Measurements from ENCODE around the gene OBSCN.

Gene OBSCN

DNA sequence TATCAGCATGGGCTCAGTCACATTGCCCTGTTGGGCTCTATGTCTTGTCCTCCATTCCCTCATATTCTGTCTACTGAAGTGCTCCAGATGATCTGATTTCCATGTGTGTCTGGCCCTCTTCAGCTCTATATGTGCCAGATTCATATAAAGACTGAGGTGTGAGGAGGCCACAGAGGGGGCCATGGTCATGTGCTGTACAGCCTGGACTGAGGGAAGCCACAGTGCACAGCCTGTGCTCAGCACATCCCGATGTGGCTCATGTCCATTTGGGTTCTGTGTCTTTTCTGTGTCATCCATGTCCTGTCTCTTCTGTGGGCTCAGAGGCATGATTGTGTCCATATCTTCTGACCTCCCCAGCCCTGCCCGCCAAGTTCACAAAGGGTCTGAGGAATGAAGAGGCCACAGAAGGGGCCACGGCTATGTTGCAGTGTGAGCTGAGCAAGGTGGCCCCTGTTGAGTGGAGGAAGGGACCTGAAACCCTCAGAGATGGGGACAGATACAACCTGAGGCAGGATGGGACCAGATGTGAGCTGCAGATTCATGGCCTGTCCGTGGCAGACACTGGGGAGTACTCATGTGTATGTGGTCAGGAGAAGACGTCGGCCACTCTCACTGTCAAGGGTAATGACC lies 97.0 kb downstream of the OBSCN start:
- DNase-seq (ENCODE audit: low read depth, low spot score): no peak

DNA sequence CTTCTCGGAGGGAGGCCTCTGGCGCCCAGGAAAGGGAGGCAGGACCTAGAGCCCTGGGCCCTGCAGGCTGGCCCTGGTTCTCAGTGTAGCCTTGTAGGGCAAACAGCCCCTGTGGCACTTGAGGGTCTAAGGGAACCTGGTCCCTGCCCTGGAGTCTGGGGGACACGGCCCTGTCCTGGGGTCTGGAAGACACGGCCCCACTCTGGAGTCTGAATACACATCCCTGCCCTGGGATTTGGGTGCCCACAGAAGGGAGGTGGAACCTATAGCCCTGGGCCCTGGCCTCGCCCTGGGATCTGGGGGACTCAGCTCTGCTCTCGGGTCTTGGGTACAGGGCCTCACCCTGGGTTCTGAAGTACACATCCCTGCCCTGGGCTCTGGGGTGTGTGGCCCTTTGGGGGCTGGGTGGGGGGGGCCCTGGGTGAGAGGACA lies 97.9 kb downstream of the OBSCN start:
- DNase-seq (ENCODE audit: low read depth, low spot score): no peak

DNA sequence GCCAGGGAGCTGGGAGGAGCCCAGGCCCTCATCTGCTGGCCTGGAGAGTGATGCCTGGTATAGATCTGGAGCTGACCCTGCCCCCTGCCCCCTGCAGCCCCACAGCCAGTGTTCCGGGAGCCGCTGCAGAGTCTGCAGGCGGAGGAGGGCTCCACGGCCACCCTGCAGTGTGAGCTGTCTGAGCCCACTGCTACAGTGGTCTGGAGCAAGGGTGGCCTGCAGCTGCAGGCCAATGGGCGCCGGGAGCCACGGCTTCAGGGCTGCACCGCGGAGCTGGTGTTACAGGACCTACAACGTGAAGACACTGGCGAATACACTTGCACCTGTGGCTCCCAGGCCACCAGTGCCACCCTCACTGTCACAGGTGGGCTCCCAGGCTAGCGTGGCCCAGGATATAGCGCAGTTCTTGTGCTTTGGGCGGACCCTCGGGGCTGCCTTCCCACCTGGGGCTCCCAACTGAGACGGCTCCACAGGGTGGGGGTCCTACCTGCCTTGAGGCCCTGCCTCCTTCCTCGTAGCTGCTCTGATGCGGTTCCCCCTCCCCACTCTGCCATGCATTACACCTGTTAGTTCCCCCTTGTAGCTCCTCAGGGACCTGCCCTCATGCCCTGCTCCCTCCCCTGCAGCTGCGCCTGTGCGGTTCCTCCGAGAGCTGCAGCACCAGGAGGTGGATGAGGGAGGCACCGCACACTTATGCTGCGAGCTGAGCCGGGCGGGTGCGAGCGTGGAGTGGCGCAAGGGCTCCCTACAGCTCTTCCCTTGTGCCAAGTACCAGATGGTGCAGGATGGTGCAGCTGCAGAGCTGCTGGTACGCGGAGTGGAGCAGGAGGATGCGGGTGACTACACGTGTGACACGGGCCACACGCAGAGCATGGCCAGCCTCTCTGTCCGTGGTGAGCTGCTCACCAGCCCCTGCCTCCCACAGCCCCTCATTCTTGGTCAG lies 98.7 kb downstream of the OBSCN start:
- no peak for DNase-seq (ENCODE audit: low read depth, low spot score)

DNA sequence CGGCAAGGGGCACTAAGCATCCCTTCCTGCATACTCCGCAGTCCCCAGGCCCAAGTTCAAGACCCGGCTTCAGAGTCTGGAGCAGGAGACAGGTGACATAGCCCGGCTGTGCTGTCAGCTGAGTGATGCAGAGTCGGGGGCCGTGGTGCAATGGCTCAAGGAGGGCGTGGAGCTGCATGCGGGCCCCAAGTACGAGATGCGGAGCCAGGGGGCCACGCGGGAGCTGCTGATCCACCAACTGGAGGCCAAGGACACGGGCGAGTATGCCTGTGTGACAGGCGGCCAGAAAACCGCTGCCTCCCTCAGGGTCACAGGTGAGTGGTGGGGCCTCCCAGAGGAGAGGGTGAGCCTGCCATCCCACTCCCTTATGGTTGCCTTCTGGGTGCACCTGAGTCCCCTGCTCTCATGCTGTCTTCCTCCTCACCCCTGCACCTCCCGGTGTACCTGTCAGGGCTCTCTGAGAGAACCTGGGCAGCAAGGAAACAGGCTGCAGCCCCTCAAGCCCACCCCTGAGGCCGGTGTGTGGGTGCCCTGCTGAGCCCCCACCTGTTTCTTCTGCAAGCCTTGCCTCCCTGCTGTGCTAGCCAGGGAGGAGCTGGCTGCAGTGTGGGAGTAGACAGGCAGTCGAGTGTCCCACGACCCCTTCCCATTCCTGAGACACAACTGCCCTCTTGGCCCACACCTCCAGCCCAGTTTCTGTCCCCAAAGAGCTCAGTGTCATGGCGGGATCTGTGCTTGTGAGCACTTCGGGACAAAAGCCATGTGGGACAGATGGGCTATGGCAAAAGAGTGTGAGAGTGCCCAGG lies 99.6 kb downstream of the OBSCN start:
- no peak for DNase-seq (ENCODE audit: low read depth, low spot score)

DNA sequence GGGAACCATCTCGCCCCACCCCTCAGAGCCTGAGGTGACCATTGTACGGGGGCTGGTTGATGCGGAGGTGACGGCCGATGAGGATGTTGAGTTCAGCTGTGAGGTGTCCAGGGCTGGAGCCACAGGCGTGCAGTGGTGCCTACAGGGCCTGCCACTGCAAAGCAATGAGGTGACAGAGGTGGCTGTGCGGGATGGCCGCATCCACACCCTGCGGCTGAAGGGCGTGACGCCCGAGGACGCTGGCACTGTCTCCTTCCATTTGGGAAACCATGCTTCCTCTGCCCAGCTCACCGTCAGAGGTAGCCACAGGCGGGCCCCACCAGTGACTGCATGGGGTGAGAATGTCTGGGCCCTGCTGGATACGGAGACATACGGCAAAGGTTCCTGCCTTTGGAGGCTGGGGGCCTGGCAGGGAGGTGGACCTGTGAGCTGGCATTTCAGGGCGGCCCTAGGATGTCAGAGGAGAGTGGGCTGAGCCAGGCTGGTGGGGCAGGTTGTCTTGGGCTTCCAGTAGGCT lies 100.3 kb downstream of the OBSCN start:
- DNase-seq (ENCODE audit: low read depth, low spot score): no peak

DNA sequence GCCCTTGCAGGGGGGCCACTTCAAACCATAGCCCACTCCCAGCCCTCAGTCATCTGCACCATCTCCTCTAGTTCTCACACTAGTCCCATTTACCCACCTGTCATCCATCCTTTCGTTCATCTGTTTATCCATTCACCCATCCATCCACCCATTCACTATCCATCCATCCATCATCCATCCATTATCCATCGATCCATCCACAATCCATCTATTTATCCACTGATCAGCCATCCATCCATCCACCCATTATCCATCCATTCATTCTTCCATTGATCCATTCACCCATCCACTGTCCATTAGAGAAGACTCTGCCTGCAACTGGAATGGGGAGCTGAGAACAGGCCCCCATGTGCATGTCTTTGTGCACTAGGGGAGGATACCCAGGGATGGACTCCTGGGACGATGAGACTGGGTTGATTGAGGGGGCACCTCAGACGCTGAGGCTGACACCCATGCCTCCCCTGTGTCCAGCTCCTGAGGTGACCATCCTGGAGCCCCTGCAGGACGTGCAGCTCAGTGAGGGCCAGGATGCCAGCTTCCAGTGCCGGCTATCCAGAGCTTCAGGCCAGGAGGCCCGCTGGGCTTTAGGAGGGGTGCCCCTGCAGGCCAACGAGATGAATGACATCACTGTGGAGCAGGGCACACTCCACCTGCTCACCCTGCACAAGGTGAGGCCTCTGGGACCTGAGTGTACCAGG lies 100.9 kb downstream of the OBSCN start:
- no peak for DNase-seq (ENCODE audit: low read depth, low spot score)

DNA sequence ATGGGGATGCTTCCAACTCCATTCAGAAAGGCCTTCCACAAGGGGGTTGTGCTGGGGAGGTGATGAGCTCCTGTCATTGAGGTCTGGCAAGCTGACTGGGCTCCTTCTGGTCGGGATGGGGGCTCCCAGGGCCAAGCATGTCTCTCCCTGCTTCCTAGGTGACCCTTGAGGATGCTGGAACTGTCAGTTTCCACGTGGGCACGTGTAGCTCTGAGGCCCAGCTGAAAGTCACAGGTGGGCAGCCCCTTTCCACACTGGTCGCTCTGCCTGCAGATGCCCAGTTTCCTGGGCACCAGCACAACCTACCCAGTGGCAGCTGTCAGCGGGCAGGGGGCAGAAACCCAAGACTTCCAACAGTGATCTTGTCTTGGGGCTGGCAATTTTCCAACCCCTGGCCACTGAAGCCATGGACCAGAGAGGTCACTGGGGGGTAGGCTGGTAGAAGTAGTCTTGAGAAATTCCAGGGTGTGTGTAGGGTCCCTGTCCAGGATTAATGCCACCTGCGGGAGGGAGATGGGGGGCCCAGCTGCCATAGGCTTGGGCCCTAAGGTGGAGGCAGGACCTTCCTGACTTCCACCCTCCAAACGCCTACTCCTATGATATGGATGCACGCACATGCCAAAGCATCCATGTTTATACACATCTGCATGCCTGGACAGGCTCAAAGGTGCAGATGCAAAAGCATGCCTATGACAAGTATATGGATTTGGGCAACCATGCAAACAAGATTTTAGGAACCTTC lies 101.7 kb downstream of the OBSCN start:
- no peak for DNase-seq (ENCODE audit: low read depth, low spot score)

DNA sequence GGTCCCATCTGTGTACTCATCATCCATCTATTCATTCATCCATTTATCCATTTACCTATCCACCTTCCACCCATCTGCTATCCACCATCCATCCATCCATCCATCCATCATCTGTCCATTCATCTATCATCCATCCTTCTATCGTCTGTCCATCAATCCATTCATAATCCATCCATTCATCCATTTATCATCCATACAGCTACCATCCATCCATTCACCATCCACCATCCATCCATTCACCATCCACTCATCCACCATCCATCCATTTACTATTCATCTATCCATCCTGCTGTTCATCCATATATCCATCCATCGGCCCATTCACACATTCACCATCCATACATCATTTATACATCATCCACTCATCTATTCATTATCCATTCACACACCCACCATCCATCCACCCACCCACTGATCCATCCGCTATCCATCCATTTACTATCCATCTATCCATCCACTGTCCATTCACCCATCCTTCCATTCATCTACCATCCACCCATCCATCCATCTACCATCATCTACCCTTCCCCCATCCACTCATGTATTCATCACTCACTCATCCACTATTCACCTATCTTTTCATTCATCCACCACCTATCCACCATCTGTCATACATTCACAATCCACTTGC lies 102.4 kb downstream of the OBSCN start:
- no peak for DNase-seq (ENCODE audit: low read depth, low spot score)

DNA sequence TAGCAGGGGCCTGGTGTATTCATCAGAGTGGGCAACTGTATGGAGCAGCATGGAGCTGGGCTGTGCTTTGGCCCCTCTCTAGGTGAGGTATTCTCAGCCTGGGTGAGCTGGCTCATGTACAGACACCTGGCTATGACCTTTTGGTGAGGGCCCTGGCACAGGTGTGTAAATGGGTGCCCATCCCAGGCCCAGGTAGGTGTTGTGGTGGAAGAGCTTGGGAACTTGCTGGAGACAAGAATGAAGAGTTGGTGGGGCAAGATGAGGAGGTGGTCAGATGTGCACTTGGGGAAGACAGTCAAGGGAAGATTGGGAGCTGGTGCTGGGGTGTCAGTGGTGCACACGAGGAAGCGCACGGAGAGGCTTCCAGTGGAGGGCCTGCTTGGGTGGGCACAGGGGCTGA lies 103.2 kb downstream of the OBSCN start:
- no peak for DNase-seq (ENCODE audit: low read depth, low spot score)

DNA sequence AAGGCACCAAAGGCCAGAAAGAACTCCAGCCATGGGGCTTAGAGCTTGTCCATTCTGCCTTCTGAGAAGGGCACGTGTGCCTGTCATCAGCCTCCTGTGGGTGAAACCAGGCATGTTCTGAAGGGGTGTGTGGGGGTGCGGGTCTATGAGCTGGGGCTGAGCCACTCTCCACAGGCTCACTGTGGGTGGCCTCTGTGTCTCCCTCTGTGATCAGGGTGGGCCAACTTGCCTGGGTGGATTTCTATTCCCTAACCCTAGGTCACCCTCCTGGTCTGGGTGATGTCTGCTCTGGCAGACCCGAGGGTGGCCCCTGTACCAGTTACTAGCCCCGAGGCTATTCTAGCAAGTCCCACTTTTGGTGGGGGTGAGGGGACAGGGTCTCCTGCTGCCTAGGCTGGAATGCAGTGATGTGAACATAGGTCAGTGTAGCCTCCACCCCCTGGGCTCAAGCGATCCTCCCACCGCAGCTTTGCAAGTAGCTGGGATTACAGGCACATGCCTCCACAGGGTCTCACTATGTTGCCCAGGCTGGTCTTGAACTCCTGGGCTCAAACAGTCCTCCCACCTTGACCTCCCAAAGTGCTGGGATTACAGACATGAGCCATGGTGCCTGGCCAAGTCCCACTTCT lies 104.4 kb downstream of the OBSCN start:
- DNase-seq (ENCODE audit: low read depth, low spot score): no peak

DNA sequence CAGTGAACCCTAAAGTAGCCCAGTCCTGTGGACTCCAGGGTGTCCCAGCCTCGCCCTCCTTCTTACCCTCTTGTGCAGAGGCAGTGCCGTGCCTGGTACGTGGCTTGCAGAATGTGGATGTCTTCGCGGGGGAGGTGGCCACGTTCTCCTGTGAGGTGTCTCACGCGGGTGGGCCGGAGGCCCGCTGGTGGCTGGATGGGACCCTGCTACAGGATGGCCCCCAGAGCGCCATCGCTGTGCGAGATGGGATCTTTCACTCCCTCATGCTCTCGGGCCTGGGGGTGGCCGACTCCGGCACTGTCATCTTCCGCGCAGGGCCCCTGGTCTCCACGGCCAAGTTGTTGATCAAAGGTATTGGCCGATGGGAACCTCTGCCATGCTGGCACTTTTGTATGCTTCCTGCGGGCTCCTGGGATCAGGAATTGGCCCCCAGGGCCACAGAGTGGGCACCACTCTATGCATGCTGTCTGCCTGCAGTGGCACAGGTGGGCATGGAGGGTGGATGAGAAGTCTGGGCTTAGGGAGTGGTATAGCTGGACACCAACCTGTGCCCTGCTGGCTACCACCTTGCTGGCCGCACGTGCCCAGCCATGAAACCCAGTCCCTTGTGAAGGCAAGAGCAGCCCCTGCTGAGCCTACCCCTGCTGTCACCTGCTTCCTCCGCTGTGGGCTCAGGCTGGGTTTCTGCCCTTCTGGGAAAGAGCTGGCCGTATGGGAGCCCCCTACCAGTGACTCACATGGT lies 105.9 kb downstream of the OBSCN start:
- no peak for DNase-seq (ENCODE audit: low read depth, low spot score)

DNA sequence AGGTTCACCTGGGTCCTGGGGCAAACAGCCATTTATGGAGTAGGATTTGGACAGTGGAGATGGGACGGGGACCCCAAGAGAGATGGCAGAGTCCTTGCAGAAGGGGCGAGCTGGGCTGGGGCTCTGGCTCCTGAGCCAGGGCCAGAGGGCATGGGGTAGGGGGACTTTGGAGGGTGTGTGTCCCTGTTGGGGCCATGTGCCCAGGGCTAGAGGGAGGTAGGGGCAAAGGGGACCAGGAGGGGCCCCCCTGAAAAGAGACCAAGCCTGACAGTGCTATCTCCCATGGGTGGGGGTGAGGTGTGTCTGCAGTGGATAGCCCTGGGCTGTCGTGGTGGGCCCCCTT lies 106.4 kb downstream of the OBSCN start:
- no peak for DNase-seq (ENCODE audit: low read depth, low spot score)

DNA sequence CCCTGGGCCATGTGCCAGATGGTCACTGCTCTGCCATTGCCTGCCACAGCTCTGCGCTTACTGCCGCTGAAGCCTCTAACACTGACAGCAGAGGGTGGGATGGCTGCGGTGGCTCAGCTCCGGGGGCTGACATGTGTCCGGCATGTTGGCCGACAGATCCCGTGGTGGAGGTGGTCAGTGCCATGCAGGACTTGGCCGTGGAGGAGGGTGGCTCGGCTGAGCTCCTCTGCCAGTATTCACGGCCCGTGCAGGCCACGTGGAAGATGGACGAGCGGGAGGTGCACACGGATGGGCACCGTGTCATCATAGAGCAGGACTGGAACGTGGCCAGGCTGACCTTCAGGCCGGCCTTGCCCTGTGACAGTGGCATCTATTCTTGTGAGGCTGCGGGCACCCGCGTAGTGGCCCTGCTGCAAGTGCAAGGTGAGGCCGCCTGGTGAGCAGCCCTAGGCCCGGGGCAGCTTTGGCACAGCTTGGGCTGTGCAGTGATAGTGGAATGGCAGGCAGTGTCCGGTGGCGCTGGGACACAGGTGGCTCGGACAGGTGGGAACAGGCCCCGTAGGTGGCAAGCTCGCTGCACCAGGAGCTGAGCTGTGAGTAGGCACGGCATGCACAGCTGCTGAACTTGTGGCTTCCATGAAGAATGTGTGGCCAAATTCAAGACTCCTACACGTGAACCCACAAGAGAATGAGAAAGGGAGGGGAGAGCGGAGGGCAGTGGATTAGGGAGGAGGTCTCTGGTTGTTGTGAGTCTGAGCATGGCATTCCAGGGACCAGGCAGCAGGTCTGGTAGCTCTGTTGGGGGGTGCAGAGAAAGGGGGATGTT lies 107.0 kb downstream of the OBSCN start:
- no peak for DNase-seq (ENCODE audit: low read depth, low spot score)

DNA sequence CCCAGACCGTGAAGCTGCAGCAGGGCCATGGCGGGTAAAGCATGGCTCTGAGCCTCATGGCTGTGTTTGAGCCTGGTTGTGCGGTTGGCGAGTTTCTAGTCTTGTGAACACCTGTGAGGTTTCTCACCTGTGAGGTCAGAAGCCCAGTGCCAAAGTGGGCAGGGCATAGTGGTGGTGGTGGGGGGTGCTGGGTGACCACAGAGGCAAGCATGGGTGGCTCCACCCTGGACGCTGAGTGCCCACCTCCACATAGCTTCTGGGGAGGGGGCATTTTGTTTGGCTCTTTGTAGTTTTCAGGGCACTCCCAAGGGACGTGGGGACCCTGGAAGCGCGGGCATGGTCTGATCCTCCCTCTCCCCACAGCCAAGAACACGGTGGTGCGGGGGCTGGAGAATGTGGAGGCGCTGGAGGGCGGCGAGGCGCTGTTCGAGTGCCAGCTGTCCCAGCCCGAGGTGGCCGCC lies 107.7 kb downstream of the OBSCN start:
- no peak for DNase-seq (ENCODE audit: low read depth, low spot score)

DNA sequence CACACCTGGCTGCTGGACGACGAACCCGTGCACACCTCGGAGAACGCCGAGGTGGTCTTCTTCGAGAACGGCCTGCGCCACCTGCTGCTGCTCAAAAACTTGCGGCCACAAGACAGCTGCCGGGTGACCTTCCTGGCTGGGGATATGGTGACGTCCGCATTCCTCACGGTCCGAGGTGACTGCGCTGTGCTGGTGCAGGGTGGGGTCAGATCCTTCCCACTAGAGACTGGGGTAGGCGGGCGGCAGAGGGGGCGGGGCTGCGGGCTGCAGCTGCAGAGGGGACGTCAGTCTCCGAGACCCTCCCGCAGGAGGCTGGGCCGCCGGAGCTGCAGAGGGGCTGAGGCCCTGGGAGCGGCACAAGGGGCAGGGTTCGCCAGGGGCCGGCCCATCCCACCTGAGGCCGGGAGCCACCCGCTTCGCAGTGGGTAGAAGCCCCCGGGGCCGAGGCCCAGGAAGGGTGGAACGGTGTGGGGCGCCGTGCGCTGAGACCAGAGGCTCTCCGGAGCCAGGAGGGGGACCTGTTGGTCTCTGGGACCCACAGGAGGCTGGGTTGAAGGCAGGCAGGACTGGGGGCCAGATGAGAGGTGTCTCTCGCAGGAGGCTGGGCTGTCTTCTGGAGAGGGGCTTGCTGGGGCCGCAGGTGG lies 108.2 kb downstream of the OBSCN start:
- DNase-seq (ENCODE audit: low read depth, low spot score): peak; percentile 88

DNA sequence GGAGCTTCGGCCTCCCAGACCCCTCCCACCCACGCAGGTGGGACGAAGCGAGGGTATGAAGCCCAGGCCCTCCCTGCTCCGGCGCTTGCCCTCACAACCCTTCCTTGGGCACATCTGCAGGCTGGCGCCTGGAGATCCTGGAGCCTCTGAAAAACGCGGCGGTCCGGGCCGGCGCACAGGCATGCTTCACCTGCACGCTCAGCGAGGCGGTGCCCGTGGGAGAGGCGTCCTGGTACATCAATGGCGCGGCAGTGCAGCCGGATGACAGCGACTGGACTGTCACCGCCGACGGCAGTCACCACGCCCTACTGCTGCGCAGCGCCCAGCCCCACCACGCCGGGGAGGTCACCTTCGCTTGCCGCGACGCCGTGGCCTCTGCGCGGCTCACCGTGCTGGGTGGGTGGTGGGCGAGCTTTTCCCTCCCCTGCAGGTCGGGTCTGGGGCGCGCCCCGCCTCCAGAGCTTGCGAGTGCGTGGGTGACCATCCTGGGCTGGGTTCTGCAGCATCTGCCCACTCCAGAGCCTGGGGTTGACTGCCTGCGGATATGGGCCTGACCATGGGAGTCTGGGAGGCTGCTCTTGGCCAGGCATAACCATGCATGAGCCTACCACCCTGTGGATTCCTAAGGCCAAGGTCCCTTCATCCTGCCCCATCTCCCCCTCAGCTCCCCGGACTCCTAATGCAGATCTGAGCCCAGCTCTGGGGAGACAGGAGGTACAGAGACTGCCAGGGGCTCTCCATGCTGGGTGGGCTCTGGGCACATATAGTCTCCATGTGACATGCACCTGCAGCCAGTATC lies 108.9 kb downstream of the OBSCN start:
- no peak for DNase-seq (ENCODE audit: low read depth, low spot score)

DNA sequence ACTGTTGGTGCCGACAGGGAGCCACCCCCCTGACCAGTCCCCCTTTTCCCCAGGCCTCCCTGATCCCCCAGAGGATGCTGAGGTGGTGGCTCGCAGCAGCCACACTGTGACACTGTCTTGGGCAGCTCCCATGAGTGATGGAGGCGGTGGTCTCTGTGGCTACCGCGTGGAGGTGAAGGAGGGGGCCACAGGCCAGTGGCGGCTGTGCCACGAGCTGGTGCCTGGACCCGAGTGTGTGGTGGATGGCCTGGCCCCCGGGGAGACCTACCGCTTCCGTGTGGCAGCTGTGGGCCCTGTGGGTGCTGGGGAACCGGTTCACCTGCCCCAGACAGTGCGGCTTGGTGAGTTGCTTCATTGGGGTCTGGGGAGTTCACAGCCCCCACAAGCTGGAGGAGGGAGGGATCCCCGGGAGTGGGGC lies 109.6 kb downstream of the OBSCN start:
- DNase-seq (ENCODE audit: low read depth, low spot score): no peak

Measured in ELF-1 (cell line).